Activated B cell treated with CpG ODN at 0.5 μM for 24 hours (primary cell): ENCODE results near the gene OSBPL10. TPM values are rescaled to one million over a fixed set of nuclear protein-coding genes. Genes with fewer than 3 reads are reported as not detected.
A peak's percentile ranks its signal among the peaks of the same experiment; 100 is the strongest.

Experiments
- ATAC-seq: fragments of 200-7000 bp; cut with Tn5 transposase; one replicate; pipeline ENCODE4 v1.10.0; 2021; ENCODE audit warnings: low read depth, mild to moderate bottlenecking, moderate library complexity
- CTCF ChIA-PET: fragments of 350-600 bp; sonication (Branson Sonifier 250); formaldehyde crosslinking; loops from one replicate; lab custom pipeline; 2021; ENCODE audit warnings: antibody characterized with exemption; lab: Charles Lee
- POLR2A ChIA-PET: fragments of 350-600 bp; sonication (Branson Sonifier 250); formaldehyde crosslinking; loops from one replicate; lab custom pipeline; 2021; ENCODE audit warnings: antibody characterized with exemption; lab: Charles Lee
- DNase-seq: peaks from one replicate; pipeline ENCODE4 v3.0.0; 2022
- H3K27ac Mint-ChIP-seq: one replicate; pipeline ENCODE4 v1.8.0; 2020; ENCODE audit warnings: mixed read lengths
- H3K27me3 Mint-ChIP-seq: one replicate; pipeline ENCODE4 v1.8.0; 2021; ENCODE audit warnings: mixed read lengths
- H3K36me3 Mint-ChIP-seq: one replicate; pipeline ENCODE4 v1.8.0; 2021; ENCODE audit warnings: low read depth, mixed read lengths
- H3K4me1 Mint-ChIP-seq: one replicate; pipeline ENCODE4 v1.8.0; 2021; ENCODE audit warnings: mixed read lengths
- H3K4me3 Mint-ChIP-seq: one replicate; pipeline ENCODE4 v1.8.0; 2020; ENCODE audit warnings: mild to moderate bottlenecking, mixed read lengths
- H3K9me3 Mint-ChIP-seq: one replicate; pipeline ENCODE4 v1.8.0; 2020; ENCODE audit warnings: mixed read lengths
- CTCF ChIP-seq: fragments of 200-600 bp; IDR thresholded peaks from one replicate; pipeline ENCODE4 v1.8.0; 2022; ENCODE audit warnings: antibody characterized with exemption, mild to moderate bottlenecking
- intact Hi-C: fragments of 100-400 bp; cut with micrococcal nuclease; formaldehyde crosslinking; loops from one replicate; pipeline ENCODE4 v1.15.1; 2024
- total RNA-seq: library from RNA; stranded (reverse); gene quantifications from 2 replicates; pipeline ENCODE4 v1.2.3, GENCODE V29; 2022

The OSBPL10 gene
- total RNA-seq, 1 donor from 2014 or later, result 137 TPM

GRCh38 chr3:31880020-31880419, 101.0 kb downstream of the OSBPL10 start:
- CTCF ChIA-PET, result interaction anchor here (1.0 to 1.1 kb wide), 2 partner anchors 139 to 264 kb away, joined by 3 to 4 read pairs; no protein-coding TSS in a partner anchor
- DNase-seq, result no peak
- peak; percentile 76 for ATAC-seq
- POLR2A ChIA-PET, result interaction anchor here (0.7 to 1.0 kb wide), 2 partner anchors 25 to 47 kb away, joined by 3 to 6 read pairs; no protein-coding TSS in a partner anchor
- Mint-ChIP-seq H3K36me3 (peaks cover 58% of the 10 kb centered on the region), H3K9me3 (peaks cover 2% of the 10 kb centered on the region), H3K4me1 (peaks cover 72% of the 10 kb centered on the region), H3K4me3 (no peak overlapping the region), H3K27me3 (no peaks in the 10 kb centered on the region), H3K27ac (peak overlapping the region; percentile 69)
- intact Hi-C loops, result loop anchor here (1.0 kb wide), 1 partner anchor 100 kb away; no protein-coding TSS in a partner anchor
- no peak for TF ChIP-seq CTCF

- ATAC-seq (no peak), DNase-seq (no peak)
- no peak overlapping the region for H3K4me3 Mint-ChIP-seq
- H3K27ac Mint-ChIP-seq, result peak overlapping the region; percentile 24
- peaks cover 70% of the 10 kb centered on the region for H3K4me1 Mint-ChIP-seq
- ChIA-PET CTCF (interaction anchor here (1.0 to 1.1 kb wide), 2 partner anchors 139 to 265 kb away, joined by 3 to 4 read pairs; no protein-coding TSS in a partner anchor), POLR2A (interaction anchor here (1.0 kb wide), 1 partner anchor 47 kb away, joined by 3 read pairs; no protein-coding TSS in a partner anchor)
- H3K36me3 Mint-ChIP-seq, result peaks cover 63% of the 10 kb centered on the region
- TF ChIP-seq CTCF, result no peak
- no peaks in the 10 kb centered on the region for H3K27me3 Mint-ChIP-seq
- intact Hi-C loops, result no loop called here
- H3K9me3 Mint-ChIP-seq, result peaks cover 2% of the 10 kb centered on the region
These were observed 101.7 kb downstream of the OSBPL10 start for GRCh38 chr3:31879365-31879764.

GRCh38 chr3:31878231-31878838, 102.7 kb downstream of the OSBPL10 start:
- CTCF ChIA-PET, result interaction anchor here (0.7 kb wide), 1 partner anchor 71 kb away, joined by 3 read pairs; no protein-coding TSS in a partner anchor
- DNase-seq (no peak), ATAC-seq (no peak)
- POLR2A ChIA-PET, result interaction anchor here (1.3 kb wide), 1 partner anchor 56 kb away, joined by 3 read pairs; no protein-coding TSS in a partner anchor
- Mint-ChIP-seq H3K27me3 (no peaks in the 10 kb centered on the region), H3K36me3 (peaks cover 70% of the 10 kb centered on the region), H3K9me3 (peaks cover 2% of the 10 kb centered on the region), H3K27ac (peak overlapping the region; percentile 10), H3K4me3 (no peak overlapping the region), H3K4me1 (peaks cover 59% of the 10 kb centered on the region)
- intact Hi-C loops, result no loop called here
- no peak for TF ChIP-seq CTCF

- Mint-ChIP-seq H3K27me3 (no peaks in the 10 kb centered on the region), H3K4me1 (peaks cover 41% of the 10 kb centered on the region), H3K9me3 (peaks cover 2% of the 10 kb centered on the region), H3K36me3 (peaks cover 73% of the 10 kb centered on the region), H3K27ac (peak overlapping the region; percentile 74), H3K4me3 (peak overlapping the region; percentile 29)
- POLR2A ChIA-PET, result interaction anchor here (0.6 kb wide), 1 partner anchor 98 kb away, joined by 3 read pairs; no protein-coding TSS in a partner anchor
- intact Hi-C loops, result loop anchor here (2.0 kb wide), 1 partner anchor 14 kb away; no protein-coding TSS in a partner anchor
- TF ChIP-seq CTCF, result no peak
- CTCF ChIA-PET, result interaction anchor here (0.9 kb wide), 1 partner anchor 9 kb away, joined by 3 read pairs; no protein-coding TSS in a partner anchor
- no peak for ATAC-seq
- no peak for DNase-seq
These were observed 104.7 kb downstream of the OSBPL10 start for GRCh38 chr3:31876331-31876730.

- Mint-ChIP-seq H3K36me3 (peaks cover 75% of the 10 kb centered on the region), H3K9me3 (no peaks in the 10 kb centered on the region), H3K4me1 (peaks cover 34% of the 10 kb centered on the region), H3K27ac (peak overlapping the region; percentile 36), H3K4me3 (no peak overlapping the region), H3K27me3 (no peaks in the 10 kb centered on the region)
- ChIA-PET POLR2A (no interaction called here), CTCF (interaction anchor here (0.9 kb wide), 1 partner anchor 9 kb away, joined by 3 read pairs; no protein-coding TSS in a partner anchor)
- TF ChIP-seq CTCF, result no peak
- DNase-seq (no peak), ATAC-seq (no peak)
- intact Hi-C loops, result no loop called here
These were observed 105.6 kb downstream of the OSBPL10 start for GRCh38 chr3:31875437-31875836.
